NCI-H2227 (cell line): ENCODE results near the gene CNTN4.
A peak's percentile ranks its signal among the peaks of the same experiment; 100 is the strongest.

Experiments used
- DNase-seq: peaks from one replicate; lab custom pipeline; 2025; ENCODE audit not compliant: unreplicated experiment; lab: John Stamatoyannopoulos, UW

The CNTN4 gene

DNA sequence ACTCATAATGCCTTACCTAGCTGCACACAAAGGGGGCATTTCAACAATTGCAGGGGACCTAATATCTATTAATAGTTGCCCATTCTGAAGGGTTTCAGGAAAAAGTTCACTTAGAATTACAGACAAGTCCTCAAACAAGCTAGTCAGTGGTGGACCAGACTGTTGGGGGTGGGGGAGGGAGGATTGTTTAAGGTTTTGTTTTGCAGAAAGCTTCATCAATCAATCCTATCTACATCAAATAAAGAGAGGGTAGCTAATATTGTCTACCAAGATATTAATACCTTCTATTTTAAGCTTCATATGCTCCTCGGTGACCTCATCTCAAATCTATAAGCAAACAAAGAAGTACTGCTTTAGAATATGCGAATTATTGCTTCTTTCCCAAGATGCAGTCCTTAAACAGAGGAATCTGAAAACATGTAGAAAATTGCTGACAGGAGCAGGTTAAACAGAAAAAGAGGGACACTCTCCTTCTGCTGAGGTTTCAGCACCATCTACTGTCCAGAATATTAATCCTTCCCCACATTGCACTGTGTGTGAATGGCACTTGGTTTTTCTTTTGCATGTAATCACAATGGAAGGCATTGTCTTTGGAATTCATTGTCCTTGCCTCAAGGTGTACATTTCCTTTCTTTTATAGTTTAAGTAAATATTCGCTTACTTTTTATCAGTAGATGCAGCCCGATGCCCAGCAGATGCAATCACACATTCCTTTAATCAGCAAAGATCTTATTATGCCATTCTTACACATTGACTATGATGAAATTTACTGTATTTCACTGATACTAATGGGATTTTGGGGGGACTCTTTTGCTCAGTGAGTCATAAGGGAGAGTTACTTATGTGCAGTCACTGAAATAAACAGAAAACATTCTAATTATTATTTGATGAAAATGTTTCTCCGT is 916.8 kb downstream of the CNTN4 start:
- DNase-seq = peak; percentile 44

DNA sequence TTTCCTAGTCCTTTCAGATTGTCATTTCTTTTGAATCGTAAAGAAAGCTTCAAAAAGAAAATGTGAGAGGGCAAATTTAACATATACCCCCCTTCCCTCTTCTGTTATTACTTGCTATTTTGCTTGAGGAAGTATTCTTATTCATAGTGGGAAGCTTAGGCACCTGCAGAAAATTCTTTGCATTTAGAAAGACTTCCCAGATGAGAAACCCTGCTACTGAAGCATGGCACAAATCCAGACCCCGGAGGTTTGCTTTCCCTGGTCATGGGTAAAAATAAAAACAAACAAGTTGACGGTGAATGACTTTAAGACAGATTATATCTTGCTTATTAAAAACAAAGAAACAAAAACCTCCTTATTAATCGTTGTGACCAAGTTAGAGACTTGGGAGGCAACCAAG is 917.6 kb downstream of the CNTN4 start:
- DNase-seq = no peak

DNA sequence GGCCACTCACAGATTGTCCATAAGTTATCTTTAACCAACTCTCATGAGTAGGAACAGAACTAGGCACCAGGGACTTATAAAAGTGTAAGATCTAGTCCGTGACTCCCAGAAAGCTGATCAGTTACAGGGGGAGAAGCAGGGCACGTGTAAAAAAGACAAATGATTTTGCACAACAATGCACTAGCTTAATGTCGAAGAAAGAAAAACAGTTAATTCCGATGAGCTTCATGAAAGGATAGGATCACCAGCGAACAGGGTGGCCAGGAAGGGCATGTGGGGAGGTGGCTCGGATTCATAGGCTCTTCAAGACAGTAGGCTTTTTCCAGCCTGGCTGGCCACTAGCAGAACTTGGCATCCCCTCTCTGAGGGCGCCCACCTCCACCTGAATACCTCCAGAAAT is 921.5 kb downstream of the CNTN4 start:
- DNase-seq = no peak

DNA sequence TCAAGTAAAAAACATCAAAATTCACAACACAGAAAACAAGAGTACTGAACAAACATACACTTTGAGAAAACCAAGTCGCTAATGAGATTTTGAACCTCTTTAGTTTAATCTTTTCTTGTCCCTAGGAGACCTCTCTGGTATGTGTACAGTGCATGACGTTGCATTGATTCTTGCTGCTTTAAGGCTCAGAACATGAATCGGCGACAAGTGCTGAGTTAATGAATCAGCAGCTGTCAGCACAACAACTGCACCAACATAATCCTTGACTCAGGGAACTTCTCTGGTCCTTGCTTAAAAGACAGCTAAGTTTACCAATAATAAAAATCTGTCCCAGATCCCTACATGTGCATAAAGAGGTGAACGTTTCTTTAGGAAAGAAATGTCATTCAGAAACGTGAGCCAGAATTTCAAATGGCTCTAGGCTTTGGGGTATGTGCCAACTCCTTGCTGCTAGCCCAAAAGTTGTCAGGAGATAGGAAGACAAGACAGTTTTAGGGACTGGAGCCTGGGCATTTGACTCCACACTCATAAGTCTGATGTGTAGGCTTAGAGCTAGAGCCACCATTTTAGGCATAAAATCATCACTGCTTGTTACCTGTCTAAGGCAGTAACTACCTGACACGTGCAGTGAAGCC is 924.6 kb downstream of the CNTN4 start:
- DNase-seq = no peak

DNA sequence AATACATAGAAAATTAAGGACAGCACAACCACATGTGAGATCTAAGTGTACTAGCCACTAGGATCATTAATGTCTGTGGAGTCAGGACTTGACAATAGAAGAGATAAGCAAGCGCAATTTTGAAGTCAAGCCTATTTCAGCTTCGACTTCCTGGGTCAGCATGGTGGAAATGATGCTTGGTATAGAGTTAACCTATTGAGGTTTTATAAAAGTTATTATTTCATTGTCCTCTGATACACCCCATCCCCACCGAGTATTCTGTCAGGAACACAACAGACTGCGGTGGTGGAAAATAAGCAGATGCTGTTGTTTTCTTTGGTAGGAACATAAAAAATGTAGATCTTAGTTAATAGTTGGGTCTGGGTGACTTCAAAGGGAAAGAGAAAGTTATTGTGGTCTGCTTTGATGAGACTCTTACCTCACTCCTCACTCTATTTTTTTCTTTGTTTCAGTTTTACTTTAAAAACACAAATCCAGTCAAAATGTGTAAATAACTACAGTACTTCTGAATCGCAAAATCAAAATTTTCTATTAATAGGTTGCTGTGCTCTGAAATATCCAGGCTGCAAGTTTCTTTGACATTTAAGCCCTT is 929.4 kb downstream of the CNTN4 start:
- DNase-seq = no peak

DNA sequence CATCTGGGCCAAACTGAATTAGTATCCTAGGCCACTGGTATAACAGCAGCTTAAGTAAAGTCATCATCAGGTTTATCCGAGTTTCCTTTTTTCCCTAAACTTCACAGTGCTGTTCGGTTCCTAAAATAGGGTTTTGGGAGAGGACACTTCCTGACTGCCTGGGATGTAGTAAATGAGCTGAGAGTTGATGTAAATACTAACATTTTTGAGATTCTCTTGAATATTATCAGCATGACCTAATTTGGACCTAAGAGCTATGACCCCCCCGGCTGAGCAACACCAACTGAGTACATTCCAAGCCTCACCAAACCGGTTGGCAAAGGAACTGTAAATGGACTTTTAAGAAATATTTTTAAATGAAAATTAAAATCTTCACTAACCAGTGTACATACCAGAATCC is 932.7 kb downstream of the CNTN4 start:
- DNase-seq = no peak

DNA sequence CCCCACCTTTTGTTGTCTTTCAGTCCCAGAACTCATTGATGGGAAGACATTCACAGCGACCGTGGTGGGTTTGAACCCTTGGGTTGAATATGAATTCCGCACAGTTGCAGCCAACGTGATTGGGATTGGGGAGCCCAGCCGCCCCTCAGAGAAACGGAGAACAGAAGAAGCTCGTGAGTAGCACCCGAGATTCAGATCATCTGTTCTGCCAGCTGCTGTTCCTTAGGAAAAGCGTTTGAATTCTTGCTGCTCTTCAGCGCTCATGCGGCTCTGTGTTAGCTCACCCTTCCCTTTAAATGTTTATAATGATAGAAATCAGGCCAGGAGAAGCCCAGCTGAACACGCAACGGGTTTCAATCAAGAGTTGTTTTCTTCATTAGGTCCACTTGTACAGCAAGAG is 938.5 kb downstream of the CNTN4 start:
- DNase-seq = no peak

DNA sequence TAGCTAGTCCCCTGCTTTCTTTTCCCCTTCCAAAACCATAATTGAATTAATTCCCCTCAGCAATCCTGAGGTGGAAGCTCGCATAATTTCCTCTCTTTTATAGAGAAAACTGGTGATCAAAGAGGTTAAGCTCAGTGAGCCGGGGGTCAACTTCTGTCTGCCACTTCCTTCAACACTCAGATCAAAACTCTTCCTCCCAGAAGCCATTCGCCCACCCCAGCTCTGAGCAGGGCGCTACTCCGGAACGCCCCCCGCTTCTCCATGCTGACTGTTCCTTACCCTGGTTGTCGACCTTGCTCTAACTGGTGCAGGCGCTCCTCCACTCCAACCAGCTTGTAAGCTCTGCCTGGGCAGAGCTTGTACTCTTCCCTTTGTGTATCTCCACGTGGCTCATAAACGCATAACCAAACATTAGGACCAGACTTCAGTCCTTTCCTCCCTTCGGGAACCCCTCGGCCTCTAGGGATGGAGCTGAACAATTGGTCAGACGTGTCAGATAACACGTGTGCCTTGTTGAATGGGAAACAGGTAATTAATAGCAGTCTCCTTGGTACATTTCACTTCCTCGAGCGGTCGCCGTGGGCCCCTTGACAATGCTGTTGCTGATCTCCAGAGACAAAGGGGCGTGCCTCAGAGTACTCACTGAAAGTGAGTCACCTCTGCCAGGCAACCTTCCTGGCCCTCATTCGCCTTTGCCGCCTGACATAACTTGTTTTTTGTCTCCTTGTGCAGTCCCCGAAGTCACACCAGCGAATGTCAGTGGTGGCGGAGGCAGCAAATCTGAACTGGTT is 939.7 kb downstream of the CNTN4 start:
- no peak for DNase-seq

DNA sequence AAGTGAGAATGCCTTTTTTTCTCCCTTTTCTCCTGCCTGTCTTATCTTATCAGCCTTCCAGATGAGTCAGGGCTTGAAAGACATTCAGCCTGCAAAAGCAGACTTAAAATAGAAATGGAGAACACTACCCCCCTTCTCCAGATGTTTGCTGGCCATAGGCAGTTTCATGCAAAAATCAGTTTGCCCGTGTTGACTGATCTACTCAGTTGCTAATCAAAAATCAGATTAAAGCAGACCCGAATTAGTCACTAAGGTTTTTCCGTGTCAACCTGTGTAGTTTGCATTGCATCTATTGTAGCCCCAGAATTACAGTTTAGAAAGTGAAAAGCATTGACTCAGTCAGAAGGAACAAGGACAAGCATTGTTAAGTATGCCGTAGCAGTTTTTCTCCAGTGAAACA is 955.3 kb downstream of the CNTN4 start:
- no peak for DNase-seq

DNA sequence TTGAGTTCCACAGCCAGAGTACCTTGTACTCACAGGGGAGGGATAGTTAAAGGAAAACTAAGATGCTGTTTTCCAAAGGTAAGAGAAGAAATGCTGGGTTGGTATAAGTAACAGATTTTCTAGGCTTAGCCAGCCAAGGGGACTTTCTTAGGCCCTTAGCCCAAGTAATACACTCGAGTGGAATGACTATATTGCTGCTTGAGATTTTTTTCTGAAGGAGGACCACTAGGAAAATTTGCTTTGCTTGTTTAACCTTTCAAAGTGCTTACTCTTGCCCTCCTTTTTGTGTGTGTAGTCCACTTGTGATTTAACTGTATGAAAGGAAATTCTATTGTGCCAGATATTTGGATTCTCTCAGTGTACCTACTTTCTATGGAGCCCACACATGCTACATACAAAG is 961.0 kb downstream of the CNTN4 start:
- DNase-seq = no peak

DNA sequence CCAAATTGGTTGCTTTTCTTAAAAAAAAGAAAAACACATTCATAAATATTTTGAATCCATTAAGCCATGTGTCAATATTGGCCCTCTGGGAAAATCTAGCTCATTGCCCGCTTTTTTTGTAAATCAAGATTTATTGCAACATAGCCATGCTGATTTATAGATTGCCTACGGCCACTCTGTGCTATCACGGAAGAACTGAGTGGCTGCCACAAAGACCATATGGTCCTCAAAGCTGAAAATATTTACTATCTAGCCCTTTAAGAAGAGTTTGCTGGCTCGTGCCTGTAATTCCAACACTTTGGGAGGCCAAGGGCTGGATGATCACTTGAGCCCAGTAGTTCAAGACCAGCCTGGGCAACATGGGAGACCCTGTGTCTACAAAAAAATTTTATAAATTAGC is 965.6 kb downstream of the CNTN4 start:
- DNase-seq = no peak

DNA sequence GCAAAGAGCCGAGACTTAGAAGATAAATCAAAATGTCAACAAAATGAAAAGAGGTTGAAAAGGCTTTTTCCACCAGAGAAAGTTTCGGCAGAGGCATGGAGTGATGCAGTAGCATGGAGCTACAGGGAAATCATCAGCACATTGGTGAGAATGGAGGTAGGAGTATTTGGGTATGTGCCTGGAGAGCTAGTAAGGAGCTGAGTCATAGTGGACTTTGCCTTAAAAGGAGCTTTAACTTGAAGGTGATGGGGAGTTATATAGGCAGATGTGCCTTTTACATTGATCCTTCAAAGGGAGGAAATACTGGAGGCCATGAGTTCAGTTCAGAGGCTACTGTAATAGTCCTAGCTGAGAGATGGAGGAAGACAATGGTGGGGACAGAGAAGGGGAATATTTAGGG is 967.2 kb downstream of the CNTN4 start:
- DNase-seq = no peak

DNA sequence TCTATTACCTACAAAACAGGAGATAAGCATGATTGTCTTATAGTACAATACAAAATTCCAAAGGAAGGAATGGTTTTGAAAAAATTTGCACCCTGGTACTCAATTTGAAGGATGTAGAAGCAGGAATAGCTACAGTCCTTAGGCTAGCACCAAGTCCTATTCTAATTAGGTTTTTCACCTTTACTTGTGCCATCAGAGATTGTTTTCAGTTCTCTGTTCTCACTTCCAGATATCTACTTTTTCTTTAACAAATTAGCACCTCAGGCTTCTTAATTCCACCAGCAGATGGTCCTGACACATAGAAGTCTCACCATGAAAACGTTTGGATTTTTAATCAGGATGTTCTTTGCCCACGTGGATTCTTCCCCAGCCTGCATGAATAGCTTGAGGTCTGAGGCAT is 967.7 kb downstream of the CNTN4 start:
- no peak for DNase-seq

DNA sequence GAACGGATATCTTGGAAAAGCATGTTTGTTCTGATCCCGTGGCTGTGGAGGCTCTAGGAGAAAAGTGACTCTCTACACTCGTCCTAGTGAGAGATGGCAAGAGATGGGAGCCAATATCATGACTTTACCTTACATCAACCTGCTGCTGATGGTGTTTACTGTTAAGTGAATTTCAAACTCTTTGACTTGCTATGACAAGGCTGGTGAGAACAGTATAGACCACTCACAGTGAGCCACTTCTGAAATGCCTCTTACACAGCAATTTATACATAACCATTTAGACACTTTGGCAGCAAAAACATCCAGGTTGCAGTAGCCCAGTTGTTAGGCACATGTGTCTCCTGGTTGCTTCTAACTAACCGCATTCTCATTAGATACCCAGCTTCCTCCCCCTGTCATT is 968.2 kb downstream of the CNTN4 start:
- no peak for DNase-seq

DNA sequence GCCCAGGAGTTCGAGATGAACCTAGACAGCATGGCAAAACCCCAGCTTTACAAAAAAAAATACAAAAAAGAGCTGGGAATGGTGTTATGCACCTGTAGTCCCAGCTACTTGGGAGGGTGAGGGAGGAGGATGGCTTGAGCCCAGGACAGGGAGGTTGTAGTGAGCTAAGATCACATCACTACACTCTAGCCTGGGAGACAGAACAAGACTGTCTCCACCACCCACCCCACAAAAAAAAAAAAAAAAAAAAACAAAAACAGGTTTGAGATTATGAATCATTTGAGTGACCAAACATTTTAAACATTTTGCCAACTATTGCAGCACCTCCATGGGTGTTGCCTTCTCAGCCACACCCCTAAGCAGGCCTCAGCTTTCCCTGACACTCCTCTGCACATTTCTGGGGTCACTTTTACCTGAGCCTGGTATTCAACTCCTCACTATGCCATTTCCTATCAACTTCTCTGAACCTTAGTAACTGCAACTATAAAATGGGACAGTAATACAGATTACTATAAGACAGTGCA is 969.8 kb downstream of the CNTN4 start:
- no peak for DNase-seq

DNA sequence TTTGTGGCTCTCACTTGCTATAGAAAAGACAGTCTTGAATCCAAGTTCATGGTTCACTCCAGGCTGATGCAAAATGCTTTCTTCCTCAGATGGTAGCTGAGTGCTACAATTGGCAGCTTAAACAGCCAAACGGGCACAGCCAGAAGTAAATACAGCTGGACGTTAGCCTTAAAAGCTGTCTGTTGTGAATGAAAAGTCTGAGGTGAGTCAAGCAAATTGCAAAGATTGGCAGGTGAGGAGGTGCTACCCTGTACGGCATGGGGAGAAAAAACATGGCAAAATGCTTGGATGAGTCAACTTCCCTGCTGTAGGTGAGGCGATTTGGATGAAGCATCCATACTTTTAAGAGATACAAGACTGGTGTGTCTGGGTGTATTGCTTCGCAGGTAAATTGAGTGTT is 971.1 kb downstream of the CNTN4 start:
- no peak for DNase-seq

DNA sequence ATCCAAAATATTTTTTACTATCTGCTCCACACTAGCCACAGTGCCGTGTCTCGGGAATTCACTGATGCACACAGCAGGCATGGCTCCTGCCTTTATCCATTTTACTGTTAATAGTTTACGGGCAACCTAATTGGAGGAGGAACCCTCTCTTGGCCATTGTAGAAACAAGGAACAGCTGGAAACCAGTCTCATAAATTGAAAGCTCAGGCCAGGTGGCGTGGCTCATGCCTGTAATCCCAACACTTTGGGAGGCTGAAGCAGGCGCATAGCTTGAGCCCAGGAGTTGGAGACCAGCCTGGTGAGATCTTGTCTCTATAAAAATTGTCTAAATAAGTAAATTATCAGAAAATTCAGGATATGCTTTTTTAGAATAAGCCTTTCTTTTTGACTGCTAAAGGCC is 972.5 kb downstream of the CNTN4 start:
- no peak for DNase-seq

DNA sequence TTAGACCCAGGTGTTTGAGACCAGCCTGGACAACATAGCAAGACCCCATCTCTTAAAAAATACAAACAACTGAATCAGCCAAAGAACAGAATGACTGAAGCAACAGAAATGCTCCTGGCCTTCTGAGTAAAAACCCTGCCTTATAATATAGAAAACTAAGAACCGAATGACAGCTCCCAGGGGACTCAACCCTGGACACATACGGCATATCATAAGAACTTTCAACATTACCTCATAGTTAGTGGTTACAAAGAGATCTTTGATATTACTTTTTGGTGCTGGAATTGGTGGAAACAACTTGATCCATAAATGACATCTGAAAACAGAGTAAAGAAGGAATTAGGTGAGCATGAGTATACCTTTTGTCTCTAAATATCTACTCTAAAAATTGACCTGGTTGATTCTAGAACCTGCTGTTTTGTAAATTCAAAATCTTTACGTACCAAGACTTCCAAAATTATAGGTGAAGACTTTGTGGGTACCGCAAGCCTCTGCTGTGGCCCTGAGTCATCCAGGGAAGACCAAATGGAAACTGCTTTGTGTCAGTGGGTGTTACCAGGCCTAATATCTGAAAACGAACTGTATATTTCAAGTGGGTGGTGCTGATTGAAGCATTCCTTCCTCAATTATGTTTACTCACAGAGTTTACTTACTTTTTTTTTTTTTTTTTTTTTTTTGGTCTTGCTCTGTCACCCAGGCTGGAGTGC is 976.0 kb downstream of the CNTN4 start:
- no peak for DNase-seq

DNA sequence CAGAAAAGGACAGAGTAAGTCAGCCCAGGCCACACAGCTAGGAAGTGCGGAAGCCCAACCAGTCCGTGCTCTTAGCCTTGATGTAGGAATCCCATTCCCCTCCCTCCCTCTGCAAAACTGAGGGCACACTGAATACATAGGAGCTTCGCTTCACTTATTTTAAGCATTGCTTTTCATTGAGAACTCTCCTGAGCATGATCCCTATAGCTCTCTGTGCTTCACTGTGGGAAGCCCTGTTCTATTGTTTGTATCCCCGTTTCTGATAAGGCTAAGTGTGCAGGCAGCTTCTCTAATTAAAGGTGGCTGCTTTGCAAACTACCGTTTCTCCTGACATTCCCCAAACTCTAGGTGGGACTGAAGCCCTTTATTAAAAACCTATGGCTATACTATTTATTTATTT is 981.6 kb downstream of the CNTN4 start:
- no peak for DNase-seq

DNA sequence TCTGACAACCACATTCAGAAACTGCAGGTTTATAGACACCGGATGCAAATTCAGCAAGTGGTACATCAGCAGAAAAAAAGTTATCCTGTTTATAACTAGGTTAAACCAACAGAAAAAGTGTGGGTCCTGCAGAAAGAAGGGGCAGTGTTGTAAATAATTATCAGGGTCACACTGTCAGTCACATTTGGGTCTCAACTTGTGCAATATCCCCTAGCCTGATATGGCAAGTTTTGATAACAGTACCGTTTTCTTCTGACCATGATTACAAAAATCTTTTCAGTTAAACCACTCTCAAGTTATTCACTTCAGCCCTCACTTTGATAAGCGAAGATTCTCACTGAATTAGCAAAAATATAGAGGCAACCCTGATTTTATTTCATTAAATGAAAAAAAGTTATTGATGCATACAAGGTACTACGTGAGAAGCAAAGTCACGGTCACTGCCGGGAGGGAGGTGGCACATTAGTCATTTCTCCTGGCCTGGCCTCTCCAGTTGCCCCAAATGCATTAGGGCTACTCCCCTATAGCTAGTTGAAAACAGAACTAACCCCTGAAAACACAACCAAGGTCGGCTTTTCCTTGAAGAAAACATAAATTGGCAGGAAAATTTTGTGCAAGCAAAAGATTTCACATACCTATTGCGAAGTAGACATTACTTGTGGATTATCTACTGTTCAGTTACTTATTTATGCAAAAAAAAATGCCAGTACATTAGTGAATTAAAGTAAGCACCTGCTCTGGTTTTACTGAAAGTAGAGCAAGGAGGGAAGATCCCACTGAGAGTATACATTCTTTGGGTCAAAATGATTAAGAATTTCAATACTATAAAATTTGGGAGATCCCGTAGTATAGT is 982.9 kb downstream of the CNTN4 start:
- DNase-seq = no peak
